B cell (primary cell): ENCODE results near the gene UNC5A. TPM values are rescaled to one million over a fixed set of nuclear protein-coding genes. Genes with fewer than 3 reads are reported as not detected.

Experiments
- ATAC-seq: fragments of 200-7000 bp; cut with Tn5 transposase; one replicate; pipeline ENCODE4 v1.10.0; 2021; ENCODE audit warnings: low read depth, mild to moderate bottlenecking, moderate number of reproducible peaks, moderate library complexity
- CTCF ChIA-PET: fragments of 350-600 bp; sonication (Branson Sonifier 250); formaldehyde crosslinking; loops from one replicate; lab custom pipeline; 2021; ENCODE audit warnings: antibody characterized with exemption, inconsistent platforms; lab: Charles Lee
- POLR2A ChIA-PET: fragments of 350-600 bp; sonication (Branson Sonifier 250); formaldehyde crosslinking; loops from one replicate; lab custom pipeline; 2021; ENCODE audit warnings: antibody characterized with exemption; lab: Charles Lee
- DNase-seq: peaks from one replicate; pipeline ENCODE4 v3.0.0; 2013
- H2AFZ ChIP-seq: 2 replicates; pipeline ENCODE4 v1.6.1; 2012; ENCODE audit warnings: mild to moderate bottlenecking, low read depth, low read length; ENCODE audit not compliant: insufficient read depth, poor library complexity, severe bottlenecking
- H3K27ac ChIP-seq, 2 donors: 1 replicate in 1 of 2; 2 replicates in 1 of 2; pipeline ENCODE4 v1.5.1; 2012 to 2013; ENCODE audit warnings: low read length in 2 of 2, mild to moderate bottlenecking in 2 of 2, moderate library complexity in 1 of 2
- H3K27me3 ChIP-seq, 4 experiments: fragments of 200-600 bp in 1 of 4; sonication (generic) in 1 of 4; replicated peaks in 1 of 4; 1 replicate in 2 of 4; 2 replicates in 2 of 4; pipeline versions ENCODE4 v1.6.1 to v1.7.0; 2013 to 2016; ENCODE audit warnings: low read length in 3 of 4, mild to moderate bottlenecking in 2 of 4, mixed read lengths in 1 of 4, moderate library complexity in 1 of 4; ENCODE audit not compliant: insufficient read depth in 4 of 4, control insufficient read depth in 3 of 4; ENCODE audit errors: control extremely low read depth in 1 of 4
- H3K36me3 ChIP-seq, 2 experiments: replicated peaks in 1 of 2; 1 replicate in 1 of 2; 2 replicates in 1 of 2; pipeline versions ENCODE4 v1.6.1 to v1.7.1; 2013; ENCODE audit warnings: low read length in 1 of 2; ENCODE audit not compliant: insufficient read depth in 2 of 2, control insufficient read depth in 1 of 2; ENCODE audit errors: control extremely low read depth in 1 of 2, extremely low read depth in 1 of 2
- H3K4me1 ChIP-seq, 2 donors: fragments of 200-600 bp in 1 of 2; sonication (generic) in 1 of 2; 1 replicate in 1 of 2; 2 replicates in 1 of 2; pipeline versions ENCODE4 v1.5.1 to v1.6.1; 2013 to 2017; ENCODE audit warnings: low read length in 2 of 2; ENCODE audit not compliant: control insufficient read depth in 2 of 2, insufficient read depth in 2 of 2
- H3K4me2 ChIP-seq: replicated peaks from 2 replicates; pipeline ENCODE3; 2012; ENCODE audit warnings: mild to moderate bottlenecking, low read depth, low read length; ENCODE audit not compliant: poor library complexity, severe bottlenecking
- H3K4me3 ChIP-seq, 5 experiments: fragments of 200-600 bp in 1 of 5; sonication (generic) in 1 of 5; 1 replicate in 3 of 5; 2 replicates in 2 of 5; pipeline versions ENCODE4 v1.5.1 to v1.7.0; 2011 to 2016; ENCODE audit warnings: low read length in 4 of 5, mild to moderate bottlenecking in 4 of 5, low read depth in 2 of 5, control low read depth in 1 of 5, moderate library complexity in 1 of 5; ENCODE audit not compliant: insufficient read depth in 1 of 5; ENCODE audit errors: control extremely low read depth in 1 of 5, extremely low read depth in 1 of 5
- H3K79me2 ChIP-seq: fragments of 200-600 bp; sonication (generic); one replicate; pipeline ENCODE4 v1.6.0; 2016; ENCODE audit warnings: low read length; ENCODE audit not compliant: control insufficient read depth, insufficient read depth
- H3K9ac ChIP-seq: fragments of 200-600 bp; sonication (generic); 2 replicates; pipeline ENCODE4 v1.6.1; 2017; ENCODE audit warnings: mild to moderate bottlenecking, low read length, moderate library complexity
- H3K9me3 ChIP-seq, 3 donors: one replicate each; pipeline versions ENCODE4 v1.6.1 to v1.7.1; 2013; ENCODE audit warnings: low read length in 2 of 3; ENCODE audit not compliant: control insufficient read depth in 2 of 3, insufficient read depth in 1 of 3; ENCODE audit errors: control extremely low read depth in 1 of 3
- H4K20me1 ChIP-seq: 2 replicates; pipeline ENCODE4 v1.6.0; 2012; ENCODE audit warnings: mild to moderate bottlenecking, low read length; ENCODE audit not compliant: insufficient read depth, control insufficient read depth, poor library complexity, severe bottlenecking
- H3K27ac Mint-ChIP-seq: one replicate; pipeline ENCODE4 v1.8.0; 2021; ENCODE audit warnings: mixed read lengths
- H3K27me3 Mint-ChIP-seq: one replicate; pipeline ENCODE4 v1.8.0; 2021; ENCODE audit warnings: mixed read lengths
- H3K4me1 Mint-ChIP-seq: one replicate; pipeline ENCODE4 v1.8.0; 2021; ENCODE audit warnings: mixed read lengths
- H3K4me3 Mint-ChIP-seq: one replicate; pipeline ENCODE4 v1.8.0; 2021; ENCODE audit warnings: mixed read lengths
- H3K9me3 Mint-ChIP-seq: one replicate; pipeline ENCODE4 v1.8.0; 2022; ENCODE audit warnings: mixed read lengths; ENCODE audit not compliant: insufficient read depth
- CTCF ChIP-seq: fragments of 200-600 bp; IDR thresholded peaks from one replicate; pipeline ENCODE4 v1.8.0; 2022; ENCODE audit warnings: antibody characterized with exemption, mild to moderate bottlenecking
- EZH2 ChIP-seq: IDR thresholded peaks from 2 replicates; pipeline ENCODE4 v1.6.1; 2012; ENCODE audit warnings: borderline replicate concordance, low read depth, mild to moderate bottlenecking, moderate library complexity, low read length; ENCODE audit not compliant: insufficient read depth, poor library complexity, severe bottlenecking
- WGBS: methylation state at CpG from one replicate; pipeline ENCODE4 v1.1.5; 2013; ENCODE audit warnings: missing lambda C conversion rate; ENCODE audit not compliant: insufficient coverage; 5-methylcytosine and 5-hydroxymethylcytosine counted together
- intact Hi-C: fragments of 100-400 bp; cut with micrococcal nuclease; formaldehyde crosslinking; loops from one replicate; pipeline ENCODE4 v1.10.0; 2022
- polyA plus RNA-seq: library from polyadenylated mRNA; depleted of rRNA; stranded (reverse); fragments of >200 nt; gene quantifications from 2 replicates; pipeline ENCODE4 v1.2.3, GENCODE V29; 2012
- total RNA-seq, 2 donors: library from RNA; stranded (reverse); fragments of 120-200 nt in 1 of 2; gene quantifications; 1 replicate in 1 of 2; 2 replicates in 1 of 2; pipeline versions ENCODE4 v1.2.3 to v1.2.4, GENCODE V29; 2013 to 2022

Gene UNC5A
- total and polyA plus RNA-seq, 2 donors (not counting 1 experiment from before 2014, with no cell fraction given) = not detected

GRCh38 chr5:176796411-176796810 is 13.9 kb upstream of the UNC5A start:
- peaks cover 0 to 23% (median 3%) of the 10 kb centered on the region in 4 experiments for H3K27me3 ChIP-seq
- intact Hi-C loops = no loop called here
- H3K4me3 ChIP-seq = no peak overlapping the region
- ATAC-seq (no peak), DNase-seq (no peak)
- ChIA-PET POLR2A (no interaction called here), CTCF (no interaction called here)
- no peaks in the 10 kb centered on the region for H3K79me2 ChIP-seq
- Mint-ChIP-seq H3K4me1 (no peaks in the 10 kb centered on the region), H3K27ac (no peak overlapping the region), H3K9me3 (no peaks in the 10 kb centered on the region), H3K27me3 (peaks cover 45% of the 10 kb centered on the region), H3K4me3 (no peak overlapping the region)
- no peaks in the 10 kb centered on the region for H3K4me1 ChIP-seq
- H3K4me2 ChIP-seq = no peak overlapping the region
- H3K36me3 ChIP-seq = no peaks in the 10 kb centered on the region
- H3K9me3 ChIP-seq = peaks cover 0 to 2% (median 0%) of the 10 kb centered on the region in 3 donors
- 53% methylated on average over 8 of the region's 9 CpGs for WGBS
- no peak overlapping the region for H3K9ac ChIP-seq
- H4K20me1 ChIP-seq = no peaks in the 10 kb centered on the region
- no peak for TF ChIP-seq CTCF
- no peak overlapping the region for H3K27ac ChIP-seq
- no peak overlapping the region for H2AFZ ChIP-seq

- CTCF ChIA-PET = no interaction called here
- H2AFZ ChIP-seq = no peak overlapping the region
- ATAC-seq (no peak), DNase-seq (no peak)
- no peaks in the 10 kb centered on the region for H3K36me3 ChIP-seq
- no peak overlapping the region for H3K4me3 ChIP-seq
- H3K27me3 ChIP-seq = peaks cover 0 to 23% (median 3%) of the 10 kb centered on the region in 4 experiments
- H3K4me3 Mint-ChIP-seq = no peak overlapping the region
- no peak overlapping the region for H3K27ac Mint-ChIP-seq
- intact Hi-C loops = no loop called here
- POLR2A ChIA-PET = no interaction called here
- H3K27me3 Mint-ChIP-seq = peaks cover 42% of the 10 kb centered on the region
- H3K27ac ChIP-seq = no peak overlapping the region
- no peaks in the 10 kb centered on the region for H3K4me1 Mint-ChIP-seq
- no peaks in the 10 kb centered on the region for H3K4me1 ChIP-seq
- no peak overlapping the region for H3K9ac ChIP-seq
- TF ChIP-seq CTCF (no peak), EZH2 (no peak)
- H3K9me3 ChIP-seq = peaks cover 0 to 2% (median 0%) of the 10 kb centered on the region in 3 donors
- H3K4me2 ChIP-seq = no peak overlapping the region
- no peaks in the 10 kb centered on the region for H3K79me2 ChIP-seq
- H4K20me1 ChIP-seq = no peaks in the 10 kb centered on the region
- WGBS = 67% methylated on average over 1 of the region's 2 CpGs
- H3K9me3 Mint-ChIP-seq = no peaks in the 10 kb centered on the region
These were observed 13.4 kb upstream of the UNC5A start for GRCh38 chr5:176796970-176797369.
